Skin epidermis (tissue), 12 donors: ENCODE results near the gene ARPC4.
"Not testable (repeated sequence)": the region's sequence is repeated elsewhere in the genome, so short reads cannot be mapped to it uniquely, and the experiment has no call there.

Source experiments
- H3K27ac ChIP-seq, 21 experiments: fragments of 200-600 bp; sonication (generic) in 11 of 21; one replicate each; pipeline ENCODE4 v1.5.0; 2020; ENCODE audit warnings: mild to moderate bottlenecking in 3 of 21, inconsistent platforms in 2 of 21, moderate library complexity in 2 of 21
- H3K4me3 ChIP-seq, 7 experiments: fragments of 200-600 bp; sonication (generic) in 2 of 7; one replicate each; pipeline ENCODE4 v1.5.0; 2020; ENCODE audit warnings: inconsistent platforms in 2 of 7, mild to moderate bottlenecking in 2 of 7, moderate library complexity in 1 of 7

ARPC4 gene

GRCh38 chr3:9769012-9769411 is 23.9 kb upstream of the ARPC4 start:
- peak overlapping the region; percentile 40 to 65 (median 49) for H3K4me3 ChIP-seq
- H3K27ac ChIP-seq: peak overlapping the region in 13 of 21 experiments; percentile 17 to 84 (median 79)

- Histone ChIP-seq H3K27ac (peak within 1 kb of the TSS in 20 of 21 experiments; percentile 17 to 84 (median 78)), H3K4me3 (peak within 1 kb of the TSS; percentile 40 to 65 (median 49))
These were observed 23.2 kb upstream of the ARPC4 start, which contains the start of gene CAMK1 for GRCh38 chr3:9769426-9770275. Gene CAMK1 (minus strand): TSS chr3:9769947. CDS start chr3:9767749, 2,198 bp downstream.

- Histone ChIP-seq H3K4me3 (peak overlapping the region; percentile 40 to 65 (median 49)), H3K27ac (peak overlapping the region in 19 of 21 experiments; percentile 17 to 84 (median 79))
These were observed 22.5 kb upstream of the ARPC4 start for GRCh38 chr3:9770276-9770812.

- H3K27ac ChIP-seq, H3K4me3 ChIP-seq: not testable (repeated sequence)
These were observed 21.9 kb upstream of the ARPC4 start for GRCh38 chr3:9771007-9771406.

GRCh38 chr3:9776896-9777693 is 15.8 kb upstream of the ARPC4 start:
- H3K27ac ChIP-seq: peak overlapping the region in 1 of 21 experiments; percentile 14
- no peak overlapping the region for H3K4me3 ChIP-seq

- H3K27ac ChIP-seq: peak overlapping the region in 2 of 21 experiments; percentile 8 to 14
These were observed 15.2 kb upstream of the ARPC4 start for GRCh38 chr3:9777694-9778021.

DNA sequence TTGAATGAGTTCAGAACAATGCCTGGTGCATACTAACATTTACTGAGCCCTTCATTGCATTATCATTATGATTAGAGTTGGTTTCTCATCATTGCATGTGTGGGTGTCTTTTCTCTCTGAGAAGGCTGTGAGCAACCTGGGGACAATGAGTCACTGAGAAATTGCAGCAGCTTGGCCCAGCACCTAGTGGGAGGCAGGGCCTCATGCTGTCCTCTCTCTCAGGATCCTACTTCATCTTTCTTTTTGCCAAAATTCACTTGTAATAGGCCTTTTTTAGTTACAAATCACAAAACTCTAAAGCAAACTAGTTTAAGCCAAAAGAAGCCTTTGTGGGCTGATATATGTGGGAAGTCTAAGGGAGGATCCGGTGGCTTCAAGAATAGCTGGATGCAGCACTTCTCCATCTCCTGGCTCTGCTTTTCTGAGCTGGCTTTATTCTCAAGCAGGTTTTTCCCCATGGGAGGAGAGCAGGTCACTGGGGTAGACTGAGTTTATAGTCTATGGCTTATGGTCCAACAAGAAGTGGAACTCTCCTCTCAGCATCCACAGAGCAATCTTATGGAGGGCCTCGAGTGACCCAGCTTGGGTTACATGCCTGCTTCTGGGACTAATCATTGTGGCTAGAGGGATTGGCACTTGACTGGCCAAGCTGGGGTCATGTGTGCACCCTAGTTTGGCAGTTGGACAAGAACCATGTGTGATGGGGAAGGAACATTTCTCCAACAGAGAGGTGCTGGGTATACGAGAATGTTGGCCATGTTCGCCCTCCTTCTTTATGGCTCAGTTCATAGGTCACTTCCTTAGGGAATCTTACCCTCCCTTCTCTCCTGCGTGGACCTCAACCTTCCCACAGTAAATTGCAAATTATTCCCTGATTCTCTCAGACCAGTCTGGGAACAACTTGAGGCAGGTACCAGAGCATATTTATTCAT is 14.5 kb upstream of the ARPC4 start:
- Histone ChIP-seq H3K4me3 (no peak overlapping the region), H3K27ac (peak overlapping the region in 9 of 21 experiments; percentile 2 to 88 (median 62))

More at GRCh38 chr3:9777694-9778021, 15.2 kb upstream of the ARPC4 start:
- no peak overlapping the region for H3K4me3 ChIP-seq

- Histone ChIP-seq H3K27ac (peak overlapping the region in 11 of 21 experiments; percentile 2 to 88 (median 77)), H3K4me3 (no peak overlapping the region)
These were observed 13.7 kb upstream of the ARPC4 start for GRCh38 chr3:9779075-9779593.

- H3K27ac ChIP-seq: peak overlapping the region in 18 of 21 experiments; percentile 5 to 88 (median 55)
- no peak overlapping the region for H3K4me3 ChIP-seq
These were observed 13.0 kb upstream of the ARPC4 start for GRCh38 chr3:9779721-9780457.

GRCh38 chr3:9780458-9780812 is 12.4 kb upstream of the ARPC4 start:
- Histone ChIP-seq H3K27ac (peak overlapping the region in 18 of 21 experiments; percentile 5 to 88 (median 55)), H3K4me3 (no peak overlapping the region)

- Histone ChIP-seq H3K27ac (peak overlapping the region in 13 of 21 experiments; percentile 5 to 88 (median 56)), H3K4me3 (no peak overlapping the region)
These were observed 12.0 kb upstream of the ARPC4 start for GRCh38 chr3:9780910-9781309.

- H3K4me3 ChIP-seq: no peak overlapping the region
- H3K27ac ChIP-seq: peak overlapping the region in 6 of 21 experiments; percentile 19 to 85 (median 28)
These were observed 11.3 kb upstream of the ARPC4 start for GRCh38 chr3:9781551-9781950.

DNA sequence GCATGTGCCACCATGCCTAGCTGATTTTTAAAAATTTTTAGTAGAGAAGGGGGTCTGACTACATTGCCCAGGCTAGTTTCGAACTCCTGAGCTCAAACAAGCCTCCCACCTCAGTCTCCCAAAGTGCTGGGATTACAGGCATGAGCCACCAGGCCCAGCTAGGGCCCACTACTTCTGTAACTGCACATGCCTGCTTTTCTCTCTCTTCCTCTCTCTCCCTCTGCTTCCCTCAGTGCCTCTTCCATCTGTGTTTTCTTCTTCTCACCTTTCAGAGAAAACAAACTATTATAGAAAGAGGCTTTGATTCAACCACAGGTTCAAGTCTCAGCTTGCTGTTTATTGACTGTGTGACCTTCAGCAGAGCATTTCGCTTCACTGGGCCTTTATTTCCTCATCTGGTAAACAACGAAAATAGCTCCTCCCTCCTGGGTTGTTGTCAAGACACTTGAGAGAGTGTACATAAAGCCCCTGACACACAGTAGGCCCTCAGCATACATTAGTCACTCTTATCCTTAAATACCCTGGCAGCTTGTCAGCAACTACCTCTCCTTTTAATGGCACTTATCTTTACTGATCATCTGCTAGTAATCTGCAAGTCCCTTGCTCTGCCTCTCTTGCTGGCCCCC is 10.8 kb upstream of the ARPC4 start:
- no peak overlapping the region for H3K4me3 ChIP-seq
- peak overlapping the region in 9 of 21 experiments; percentile 6 to 85 (median 26) for H3K27ac ChIP-seq

DNA sequence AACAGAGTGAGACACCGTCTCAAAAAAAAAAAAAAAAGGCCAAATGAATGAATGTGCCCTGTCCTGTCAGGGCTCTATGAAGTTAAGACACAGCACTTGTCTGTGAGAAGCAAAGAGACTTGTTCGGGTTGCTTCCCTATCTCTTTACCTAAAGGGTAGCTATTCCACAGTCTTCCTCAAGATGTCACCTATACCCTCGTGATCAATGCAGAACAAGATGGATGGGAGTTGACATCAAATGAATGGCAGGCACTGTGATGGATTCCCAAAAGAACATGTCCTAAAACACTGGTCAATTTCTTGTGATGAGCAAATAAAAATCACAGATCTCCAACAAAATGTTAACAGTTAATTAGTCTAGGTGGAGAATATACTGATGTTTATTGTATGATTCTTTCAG is 10.1 kb upstream of the ARPC4 start:
- H3K4me3 ChIP-seq: no peak overlapping the region
- peak overlapping the region in 2 of 21 experiments; percentile 26 to 85 for H3K27ac ChIP-seq

GRCh38 chr3:9783954-9784353 is 8.9 kb upstream of the ARPC4 start:
- Histone ChIP-seq H3K27ac (no peak overlapping the region), H3K4me3 (no peak overlapping the region)

- Histone ChIP-seq H3K4me3 (no peak overlapping the region), H3K27ac (no peak overlapping the region)
These were observed 7.9 kb upstream of the ARPC4 start for GRCh38 chr3:9784965-9785364.

DNA sequence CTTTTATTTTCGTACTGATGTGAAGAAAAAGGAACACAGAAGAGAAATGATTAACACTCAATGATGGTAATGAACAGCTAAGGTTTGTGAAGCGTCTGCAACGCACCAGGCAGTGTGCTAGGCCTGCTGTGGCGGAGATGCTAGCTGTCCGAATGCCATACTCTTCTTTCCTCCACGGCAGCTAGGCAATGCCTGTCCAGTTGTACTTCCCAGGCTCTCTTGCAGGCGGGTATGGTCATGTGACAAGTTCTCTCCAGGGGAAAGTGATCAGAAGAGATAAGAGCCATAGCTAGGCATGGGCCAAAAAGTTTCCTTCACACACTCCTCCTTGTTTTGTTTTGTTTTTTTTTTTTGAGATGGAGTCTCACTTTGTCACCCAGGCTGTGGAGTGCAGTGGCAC is 7.3 kb upstream of the ARPC4 start:
- H3K4me3 ChIP-seq: no peak overlapping the region
- H3K27ac ChIP-seq: no peak overlapping the region

DNA sequence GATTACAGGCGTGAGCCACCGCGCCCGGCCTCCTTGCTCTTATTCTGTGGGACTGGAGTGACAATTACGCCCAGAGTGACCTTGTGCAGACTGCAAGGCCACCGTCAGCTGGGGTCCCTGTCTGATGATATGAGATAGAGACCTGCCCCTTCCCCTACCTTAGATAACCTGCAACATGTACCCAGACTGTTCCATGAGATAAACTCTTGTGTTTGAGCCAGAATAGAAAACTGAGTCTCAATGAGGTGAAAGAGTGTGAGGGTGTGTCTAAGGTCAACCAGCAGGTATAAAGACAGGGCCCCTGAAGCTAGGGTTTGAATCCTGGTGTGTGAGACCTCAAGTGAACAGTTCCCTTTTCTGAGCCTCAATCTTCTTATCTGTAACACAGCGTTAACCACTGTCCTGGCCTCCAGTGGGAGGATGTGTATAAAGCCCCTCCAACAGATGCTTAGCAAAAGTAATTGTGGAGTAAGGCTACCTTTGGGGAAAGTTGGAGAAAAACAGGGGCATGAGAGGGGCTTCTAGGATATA is 6.6 kb upstream of the ARPC4 start:
- H3K27ac ChIP-seq: no peak overlapping the region
- H3K4me3 ChIP-seq: no peak overlapping the region
